DND-41 (cell line): ENCODE results near the gene RBSN.

ENCODE experiments used
- ATAC-seq: fragments of 200-7000 bp; cut with Tn5 transposase; 3 replicates; pipeline ENCODE4 v1.9.1; 2021; ENCODE audit warnings: low read depth; ENCODE audit not compliant: insufficient read depth
- DNase-seq: peaks from one replicate; pipeline ENCODE4 v3.0.0-alpha.2; 2020
- H2AFZ ChIP-seq: 2 replicates; pipeline ENCODE4 v1.6.0; 2012; ENCODE audit warnings: low read depth, low read length
- H3K27ac ChIP-seq: 2 replicates; pipeline ENCODE4 v1.5.1; 2012; ENCODE audit warnings: low read length, inconsistent platforms
- H3K27me3 ChIP-seq: fragments of 200-600 bp; sonication (generic); 2 replicates; pipeline ENCODE4 v1.6.0; 2012; ENCODE audit warnings: low read length, mild to moderate bottlenecking, inconsistent platforms; ENCODE audit not compliant: insufficient read depth, poor library complexity
- H3K36me3 ChIP-seq: 2 replicates; pipeline ENCODE4 v1.5.1; 2012; ENCODE audit warnings: low read length, inconsistent platforms; ENCODE audit not compliant: insufficient read depth
- H3K4me1 ChIP-seq: 2 replicates; pipeline ENCODE4 v1.5.1; 2012; ENCODE audit warnings: mild to moderate bottlenecking, low read length; ENCODE audit not compliant: insufficient read depth
- H3K4me2 ChIP-seq: 2 replicates; pipeline ENCODE4 v1.6.0; 2012; ENCODE audit warnings: mild to moderate bottlenecking, moderate library complexity, low read length, inconsistent platforms; ENCODE audit not compliant: insufficient read depth
- H3K4me3 ChIP-seq, 2 experiments: fragments of 200-600 bp in 1 of 2; shearing (Covaris generic) in 1 of 2; 2 replicates each; pipeline ENCODE4 v1.5.1; 2012 to 2016; ENCODE audit warnings: inconsistent platforms in 2 of 2, low read length in 2 of 2, mild to moderate bottlenecking in 2 of 2, low read depth in 1 of 2, moderate library complexity in 1 of 2
- H3K79me2 ChIP-seq: 2 replicates; pipeline ENCODE4 v1.6.0; 2012; ENCODE audit warnings: low read length, inconsistent platforms; ENCODE audit not compliant: insufficient read depth
- H3K9ac ChIP-seq: 2 replicates; pipeline ENCODE4 v1.6.0; 2012; ENCODE audit warnings: low read depth, mild to moderate bottlenecking, inconsistent platforms, low read length, moderate library complexity
- H3K9me3 ChIP-seq: 2 replicates; pipeline ENCODE4 v1.5.1; 2012; ENCODE audit warnings: low read length, moderate library complexity, mild to moderate bottlenecking, inconsistent platforms; ENCODE audit not compliant: insufficient read depth, severe bottlenecking
- H4K20me1 ChIP-seq: 2 replicates; pipeline ENCODE4 v1.6.0; 2012; ENCODE audit warnings: low read length; ENCODE audit not compliant: insufficient read depth
- EZH2 ChIP-seq: IDR thresholded peaks from 3 replicates; pipeline ENCODE4 v1.6.1; 2012; ENCODE audit warnings: borderline replicate concordance, low read depth, mild to moderate bottlenecking, moderate library complexity, low read length, inconsistent platforms; ENCODE audit not compliant: severe bottlenecking
- TF ChIP-seq, protein P1 (sequence below): IDR thresholded peaks from 2 replicates; pipeline ENCODE4 v1.5.1; 2012; ENCODE audit warnings: borderline replicate concordance, low read length, moderate library complexity, mild to moderate bottlenecking; ENCODE audit not compliant: poor library complexity, severe bottlenecking; ENCODE audit errors: extremely low read depth

Gene RBSN

DNA sequence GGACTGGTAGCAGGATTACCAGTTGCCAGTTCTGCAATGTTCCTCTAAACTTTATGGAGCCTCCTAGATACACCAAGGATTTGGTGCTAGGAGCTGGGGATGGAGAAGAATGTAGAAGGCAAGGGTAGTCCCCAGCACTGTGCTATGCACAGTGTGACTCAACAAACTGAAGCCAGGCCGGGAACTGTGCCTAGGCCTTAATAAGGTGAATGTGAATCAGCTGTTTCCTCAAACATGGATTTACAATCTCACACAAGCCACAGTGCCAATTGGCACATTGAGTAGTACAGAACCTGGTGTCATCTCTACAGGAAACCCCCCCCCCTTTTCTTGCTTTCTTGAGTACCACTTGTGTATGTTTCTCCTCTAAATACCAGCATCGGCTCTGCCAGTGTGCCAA is 66.3 kb downstream of the RBSN start:
- Histone ChIP-seq H3K9ac (no peak overlapping the region), H3K4me3 (no peak overlapping the region), H3K79me2 (no peaks in the 10 kb centered on the region), H3K27me3 (no peaks in the 10 kb centered on the region), H3K27ac (no peak overlapping the region), H4K20me1 (no peaks in the 10 kb centered on the region), H3K4me2 (no peak overlapping the region), H3K4me1 (no peaks in the 10 kb centered on the region), H3K9me3 (no peaks in the 10 kb centered on the region), H2AFZ (no peak overlapping the region), H3K36me3 (peaks cover 96% of the 10 kb centered on the region)
- ATAC-seq (no peak), DNase-seq (no peak)
- TF ChIP-seq EZH2 = no peak
- TF ChIP-seq, protein P1, sequence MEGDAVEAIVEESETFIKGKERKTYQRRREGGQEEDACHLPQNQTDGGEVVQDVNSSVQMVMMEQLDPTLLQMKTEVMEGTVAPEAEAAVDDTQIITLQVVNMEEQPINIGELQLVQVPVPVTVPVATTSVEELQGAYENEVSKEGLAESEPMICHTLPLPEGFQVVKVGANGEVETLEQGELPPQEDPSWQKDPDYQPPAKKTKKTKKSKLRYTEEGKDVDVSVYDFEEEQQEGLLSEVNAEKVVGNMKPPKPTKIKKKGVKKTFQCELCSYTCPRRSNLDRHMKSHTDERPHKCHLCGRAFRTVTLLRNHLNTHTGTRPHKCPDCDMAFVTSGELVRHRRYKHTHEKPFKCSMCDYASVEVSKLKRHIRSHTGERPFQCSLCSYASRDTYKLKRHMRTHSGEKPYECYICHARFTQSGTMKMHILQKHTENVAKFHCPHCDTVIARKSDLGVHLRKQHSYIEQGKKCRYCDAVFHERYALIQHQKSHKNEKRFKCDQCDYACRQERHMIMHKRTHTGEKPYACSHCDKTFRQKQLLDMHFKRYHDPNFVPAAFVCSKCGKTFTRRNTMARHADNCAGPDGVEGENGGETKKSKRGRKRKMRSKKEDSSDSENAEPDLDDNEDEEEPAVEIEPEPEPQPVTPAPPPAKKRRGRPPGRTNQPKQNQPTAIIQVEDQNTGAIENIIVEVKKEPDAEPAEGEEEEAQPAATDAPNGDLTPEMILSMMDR = no peak

DNA sequence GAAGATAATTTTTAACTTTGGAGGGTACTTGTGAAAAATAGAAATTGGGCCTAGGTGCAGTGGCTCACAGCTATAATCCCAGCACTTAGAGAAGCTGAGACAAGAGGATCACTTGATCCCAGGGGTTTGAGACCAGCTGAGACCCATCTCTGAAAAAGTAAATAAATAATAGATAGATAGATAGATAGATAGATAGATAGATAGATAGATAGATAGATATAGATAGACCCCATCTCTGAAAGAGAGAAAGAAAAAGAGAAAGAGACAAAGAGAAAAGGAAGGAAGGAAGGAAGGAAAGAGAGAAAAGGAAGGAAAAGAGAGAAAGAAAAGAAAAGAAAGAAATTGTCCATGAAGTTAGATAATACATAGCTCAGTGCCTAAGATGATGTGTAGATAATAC is 69.3 kb downstream of the RBSN start:
- Histone ChIP-seq H3K4me1 (no peaks in the 10 kb centered on the region), H3K79me2 (no peaks in the 10 kb centered on the region), H3K36me3 (peaks cover 96% of the 10 kb centered on the region), H3K4me3 (no peak overlapping the region), H4K20me1 (no peaks in the 10 kb centered on the region), H3K9ac (no peak overlapping the region), H3K4me2 (no peak overlapping the region), H2AFZ (no peak overlapping the region), H3K27ac (no peak overlapping the region), H3K27me3 (no peaks in the 10 kb centered on the region), H3K9me3 (no peaks in the 10 kb centered on the region)
- DNase-seq = no peak
- no peak for TF ChIP-seq EZH2
- TF ChIP-seq, protein P1 = no peak
- ATAC-seq = no peak

DNA sequence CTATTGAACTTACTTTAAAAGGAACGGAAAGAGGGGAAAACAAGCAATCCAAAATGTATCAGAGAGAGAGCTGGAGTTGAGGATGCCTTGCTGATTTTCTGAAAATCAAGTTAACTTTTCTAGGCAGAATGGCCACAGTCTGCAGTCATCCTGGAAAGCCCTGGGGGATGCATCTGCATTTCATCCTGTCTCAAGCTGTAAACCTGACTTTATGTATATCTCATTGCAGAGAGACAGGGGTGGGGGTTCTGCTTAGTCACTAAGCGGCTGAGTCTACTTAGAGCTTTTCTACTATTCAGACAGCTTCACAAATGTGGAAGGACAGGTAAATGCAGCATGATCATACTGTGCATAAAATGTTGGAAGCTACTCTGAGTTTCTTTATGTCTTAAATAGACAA is 75.2 kb downstream of the RBSN start:
- TF ChIP-seq, protein P1 = no peak
- no peak for TF ChIP-seq EZH2
- no peak for ATAC-seq

DNA sequence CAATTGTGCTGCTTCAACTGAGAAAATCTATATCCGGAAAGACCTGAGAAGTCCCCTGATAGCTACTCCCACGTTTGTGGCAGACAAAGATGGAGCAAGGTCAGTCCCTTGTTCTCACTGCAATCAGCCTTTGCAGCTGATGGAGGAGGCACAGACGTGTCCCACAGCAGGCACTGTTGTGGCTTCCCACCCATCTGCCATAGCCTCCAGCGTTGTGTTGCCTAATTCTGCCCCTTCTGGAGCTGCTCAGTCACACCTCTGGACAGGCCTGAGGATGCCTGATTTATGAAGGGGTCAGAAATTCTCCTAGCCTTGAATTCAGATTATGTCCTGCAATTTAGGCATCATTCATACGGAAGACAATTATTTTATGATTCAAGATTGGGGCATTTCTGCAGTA is 75.7 kb downstream of the RBSN start:
- TF ChIP-seq, protein P1 = no peak
- no peak for TF ChIP-seq EZH2
- Histone ChIP-seq H3K27ac (no peak overlapping the region), H4K20me1 (no peaks in the 10 kb centered on the region), H3K9me3 (no peaks in the 10 kb centered on the region), H3K4me3 (no peak overlapping the region), H3K27me3 (no peaks in the 10 kb centered on the region), H3K36me3 (peaks cover 92% of the 10 kb centered on the region), H2AFZ (no peak overlapping the region), H3K4me1 (no peaks in the 10 kb centered on the region), H3K79me2 (no peaks in the 10 kb centered on the region), H3K9ac (no peak overlapping the region), H3K4me2 (no peak overlapping the region)
- no peak for DNase-seq
- no peak for ATAC-seq

More for the DNA sequence above, 75.2 kb downstream of the RBSN start:
- H3K4me2 ChIP-seq = no peak overlapping the region
- no peak overlapping the region for H3K4me3 ChIP-seq
- no peak overlapping the region for H3K9ac ChIP-seq
- H3K4me1 ChIP-seq = no peaks in the 10 kb centered on the region
- no peak overlapping the region for H2AFZ ChIP-seq
- peaks cover 93% of the 10 kb centered on the region for H3K36me3 ChIP-seq
- no peaks in the 10 kb centered on the region for H4K20me1 ChIP-seq
- no peak for DNase-seq
- H3K27ac ChIP-seq = no peak overlapping the region
- no peaks in the 10 kb centered on the region for H3K79me2 ChIP-seq
- no peaks in the 10 kb centered on the region for H3K9me3 ChIP-seq
- H3K27me3 ChIP-seq = no peaks in the 10 kb centered on the region
